HEK293T (cell line): ENCODE results near the gene PALLD.

Experiments used
- CTCF ChIA-PET: fragments of 350-600 bp; formaldehyde crosslinking; extraction: SDS; loops from one replicate; lab custom pipeline; 2021; ENCODE audit warnings: antibody characterized with exemption, inconsistent platforms; lab: Yijun Ruan, JAX
- POLR2A ChIA-PET: fragments of 350-600 bp; formaldehyde crosslinking; extraction: SDS; loops from one replicate; lab custom pipeline; 2020; ENCODE audit warnings: antibody characterized with exemption, inconsistent platforms; lab: Yijun Ruan, JAX
- DNase-seq: peaks from one replicate; pipeline ENCODE4 v3.0.0; 2012; ENCODE audit warnings: mixed read lengths; ENCODE audit errors: extremely low spot score
- ARNT ChIP-seq: fragments of 450-650 bp; IDR thresholded peaks from 2 replicates; pipeline ENCODE4 v1.6.1; 2017; ENCODE audit warnings: mild to moderate bottlenecking
- BHLHE40 ChIP-seq: fragments of 450-650 bp; IDR thresholded peaks from 2 replicates; pipeline ENCODE4 v1.6.1; 2016; ENCODE audit warnings: mild to moderate bottlenecking, moderate library complexity, borderline replicate concordance
- CTBP1 ChIP-seq: fragments of 450-650 bp; IDR thresholded peaks from 2 replicates; pipeline ENCODE4 v1.6.1; 2016; ENCODE audit warnings: borderline replicate concordance
- ELF4 ChIP-seq: fragments of 450-650 bp; IDR thresholded peaks from 2 replicates; pipeline ENCODE4 v1.6.1; 2017; ENCODE audit warnings: antibody characterized with exemption
- FOXA1 ChIP-seq: fragments of 450-650 bp; IDR thresholded peaks from 2 replicates; pipeline ENCODE4 v1.6.1; 2016; ENCODE audit warnings: mild to moderate bottlenecking
- FOXK2 ChIP-seq: fragments of 450-650 bp; IDR thresholded peaks from 2 replicates; pipeline ENCODE4 v1.6.1; 2016; ENCODE audit warnings: mild to moderate bottlenecking
- FOXM1 ChIP-seq: fragments of 450-650 bp; IDR thresholded peaks from 2 replicates; pipeline ENCODE4 v1.6.1; 2017; ENCODE audit warnings: mild to moderate bottlenecking, borderline replicate concordance
- HDGF ChIP-seq: fragments of 450-650 bp; IDR thresholded peaks from 2 replicates; pipeline ENCODE4 v1.6.1; 2017; ENCODE audit warnings: antibody characterized with exemption, borderline replicate concordance
- L3MBTL2 ChIP-seq: fragments of 450-650 bp; conservative IDR thresholded peaks from 2 replicates; pipeline ENCODE4 v1.6.1; 2016; ENCODE audit warnings: mild to moderate bottlenecking
- LEF1 ChIP-seq: fragments of 450-650 bp; IDR thresholded peaks from 2 replicates; pipeline ENCODE4 v1.6.1; 2017; ENCODE audit warnings: mild to moderate bottlenecking, borderline replicate concordance
- NFRKB ChIP-seq: fragments of 450-650 bp; IDR thresholded peaks from 2 replicates; pipeline ENCODE4 v1.6.1; 2016; ENCODE audit warnings: mild to moderate bottlenecking, moderate library complexity
- PKNOX1 ChIP-seq: fragments of 450-650 bp; IDR thresholded peaks from 2 replicates; pipeline ENCODE4 v1.6.1; 2016
- SP1 ChIP-seq: fragments of 450-650 bp; IDR thresholded peaks from 2 replicates; pipeline ENCODE4 v1.6.1; 2017
- SUZ12 ChIP-seq: fragments of 450-650 bp; IDR thresholded peaks from 2 replicates; pipeline ENCODE4 v1.6.1; 2016; ENCODE audit warnings: mild to moderate bottlenecking
- TARDBP ChIP-seq: fragments of 450-650 bp; IDR thresholded peaks from 2 replicates; pipeline ENCODE4 v1.6.1; 2016
- ZNF384 ChIP-seq: fragments of 450-650 bp; IDR thresholded peaks from 2 replicates; pipeline ENCODE4 v1.6.1; 2016

The PALLD gene

GRCh38 chr4:168515222-168516011, 18.6 kb downstream of the PALLD start:
- ChIA-PET POLR2A (interaction anchor here (1.4 kb wide), 1 partner anchor 495 kb away, joined by 3 read pairs; the partner anchor contains the start of gene CBR4), CTCF (interaction anchor here (0.7 to 2.4 kb wide), 6 partner anchors 9 to 406 kb away, joined by 3 to 7 read pairs (median 4); no protein-coding TSS in a partner anchor)
- DNase-seq, result no peak
- TF ChIP-seq BHLHE40 (no peak), PKNOX1 (peak; percentile 41; the same call in 1 of the 2 replicates)

GRCh38 chr4:168516841-168517240, 20.0 kb downstream of the PALLD start:
- no peak for TF ChIP-seq LEF1
- TF ChIP-seq SP1, result no peak
- TF ChIP-seq FOXA1, result no peak
- no peak for TF ChIP-seq L3MBTL2
- no peak for TF ChIP-seq FOXM1
- TF ChIP-seq TARDBP, result no peak
- TF ChIP-seq PKNOX1, result no peak
- no peak for TF ChIP-seq SUZ12
- no peak for TF ChIP-seq FOXK2
- no peak for TF ChIP-seq ZNF384
- no peak for TF ChIP-seq ARNT
- no peak for DNase-seq
- ChIA-PET POLR2A (no interaction called here), CTCF (interaction anchor here (0.6 to 2.0 kb wide), 2 partner anchors 25 to 26 kb away, joined by 4 read pairs; no protein-coding TSS in a partner anchor)

GRCh38 chr4:168519576-168519975, 22.7 kb downstream of the PALLD start:
- no peak for TF ChIP-seq HDGF
- TF ChIP-seq SUZ12, result no peak
- TF ChIP-seq NFRKB, result no peak
- no peak for TF ChIP-seq SP1
- TF ChIP-seq ARNT, result no peak
- no peak for TF ChIP-seq ELF4
- TF ChIP-seq TARDBP, result no peak
- no peak for TF ChIP-seq FOXA1
- DNase-seq, result no peak
- ChIA-PET POLR2A (no interaction called here), CTCF (no interaction called here)

- TF ChIP-seq CTBP1, result no peak
- TF ChIP-seq LEF1, result no peak
- no peak for TF ChIP-seq PKNOX1
- no peak for TF ChIP-seq SP1
- no peak for TF ChIP-seq ARNT
- no peak for TF ChIP-seq ZNF384
- no peak for TF ChIP-seq FOXM1
- ChIA-PET POLR2A (no interaction called here), CTCF (interaction anchor here (0.6 kb wide), 1 partner anchor 489 kb away, joined by 5 read pairs; the partner anchor contains the start of gene CBR4)
- DNase-seq, result no peak
These were observed 24.9 kb downstream of the PALLD start for GRCh38 chr4:168521721-168522120.

- TF ChIP-seq SUZ12 (no peak), NFRKB (no peak), HDGF (no peak), BHLHE40 (no peak), L3MBTL2 (no peak), ARNT (no peak), SP1 (no peak), LEF1 (no peak), TARDBP (no peak), FOXK2 (no peak), FOXA1 (no peak), FOXM1 (no peak), PKNOX1 (no peak), ELF4 (no peak), ZNF384 (no peak), CTBP1 (no peak)
- no peak for DNase-seq
- ChIA-PET POLR2A (no interaction called here), CTCF (interaction anchor here (0.6 kb wide), 1 partner anchor 488 kb away, joined by 5 read pairs; the partner anchor contains the start of gene CBR4)
These were observed 25.5 kb downstream of the PALLD start for GRCh38 chr4:168522356-168522755.
